ENCODE data around the gene APLNR. TPM values are rescaled to one million over a fixed set of nuclear protein-coding genes. Genes with fewer than 3 reads are reported as not detected.
A peak's percentile ranks its signal among the peaks of the same experiment; 100 is the strongest.

Gene APLNR
- total and polyA plus RNA-seq, 5 donors, result 2.2 to 26.4 (median 17.7) TPM

- Histone ChIP-seq H3K4me1 (ENCODE audit: control insufficient read depth, insufficient read depth, low read length) (peaks cover 12% of the 10 kb centered on the region), H3K27ac (ENCODE audit: low read length) (no peak overlapping the region), H3K4me3 (ENCODE audit: low read length) (no peak overlapping the region), H3K27me3 (ENCODE audit: control insufficient read depth, insufficient read depth) (no peaks in the 10 kb centered on the region), H3K9me3 (ENCODE audit: control insufficient read depth, low read length) (no peaks in the 10 kb centered on the region)
- intact Hi-C loops (cut with DNase I), result no loop called here
- WGBS, result 82% methylated on average over 2 of the region's 2 CpGs
- ATAC-seq (no peak), DNase-seq (no peak)
Measured at GRCh38 chr11:57197762-57198161, 39.3 kb downstream of the APLNR start.

GRCh38 chr11:57196596-57196995, 40.5 kb downstream of the APLNR start:
- intact Hi-C loops (cut with DNase I), result no loop called here

GRCh38 chr11:57192316-57192715, 44.7 kb downstream of the APLNR start:
- peaks cover 3% of the 10 kb centered on the region for H3K4me1 ChIP-seq (ENCODE audit: control insufficient read depth, insufficient read depth, low read length)
- no peaks in the 10 kb centered on the region for H3K27me3 ChIP-seq (ENCODE audit: control insufficient read depth, insufficient read depth)
- DNase-seq (no peak), ATAC-seq (no peak)
- H3K9me3 ChIP-seq (ENCODE audit: control insufficient read depth, low read length), result no peaks in the 10 kb centered on the region
- 58% methylated on average over 1 of the region's 1 CpG for WGBS
- intact Hi-C loops (cut with DNase I), result no loop called here
- H3K27ac ChIP-seq (ENCODE audit: low read length), result no peak overlapping the region
- no peak overlapping the region for H3K4me3 ChIP-seq (ENCODE audit: low read length)

More at GRCh38 chr11:57196596-57196995, 40.5 kb downstream of the APLNR start:
- Histone ChIP-seq H3K4me1 (ENCODE audit: control insufficient read depth, insufficient read depth, low read length) (peaks cover 8% of the 10 kb centered on the region), H3K9me3 (ENCODE audit: control insufficient read depth, low read length) (no peaks in the 10 kb centered on the region), H3K27ac (ENCODE audit: low read length) (no peak overlapping the region), H3K27me3 (ENCODE audit: control insufficient read depth, insufficient read depth) (no peaks in the 10 kb centered on the region), H3K4me3 (ENCODE audit: low read length) (no peak overlapping the region)
- ATAC-seq (no peak), DNase-seq (no peak)
- 48% methylated on average over 6 of the region's 6 CpGs for WGBS

GRCh38 chr11:57191311-57192219, 45.5 kb downstream of the APLNR start:
- no peak overlapping the region for H3K27ac ChIP-seq (ENCODE audit: low read length)
- peak in 1 of 2 donors; percentile 36 for ATAC-seq
- no peaks in the 10 kb centered on the region for H3K27me3 ChIP-seq (ENCODE audit: control insufficient read depth, insufficient read depth)
- no peaks in the 10 kb centered on the region for H3K9me3 ChIP-seq (ENCODE audit: control insufficient read depth, low read length)
- no peak for DNase-seq
- no peak overlapping the region for H3K4me3 ChIP-seq (ENCODE audit: low read length)
- H3K4me1 ChIP-seq (ENCODE audit: control insufficient read depth, insufficient read depth, low read length), result peaks cover 3% of the 10 kb centered on the region
- intact Hi-C loops (cut with DNase I), result no loop called here
- WGBS, result 64% methylated on average over 9 of the region's 9 CpGs

GRCh38 chr11:57190548-57190947, 46.5 kb downstream of the APLNR start:
- no peak overlapping the region for H3K4me3 ChIP-seq (ENCODE audit: low read length)
- H3K4me1 ChIP-seq (ENCODE audit: control insufficient read depth, insufficient read depth, low read length), result peaks cover 3% of the 10 kb centered on the region
- no peak for DNase-seq
- H3K9me3 ChIP-seq (ENCODE audit: control insufficient read depth, low read length), result no peaks in the 10 kb centered on the region
- intact Hi-C loops (cut with DNase I), result no loop called here
- no peak for ATAC-seq
- WGBS, result 98% methylated on average over 4 of the region's 4 CpGs
- no peak overlapping the region for H3K27ac ChIP-seq (ENCODE audit: low read length)
- no peaks in the 10 kb centered on the region for H3K27me3 ChIP-seq (ENCODE audit: control insufficient read depth, insufficient read depth)

Other genes starting within 250 kb of the APLNR start
- gene OR5AK2, start 248.3 kb downstream of the APLNR start, total RNA-seq, result not detected
- gene OR5AK2, start 248.3 kb downstream of the APLNR start, polyA plus RNA-seq, result not detected
- under 1 TPM in 3 of 4 donors, not detected in 1; 0.08 to 0.09 (median 0.09) TPM for gene LRRC55, start 55.3 kb downstream of the APLNR start, total RNA-seq
- 0.02 TPM for gene LRRC55, start 55.3 kb downstream of the APLNR start, polyA plus RNA-seq
- gene TNKS1BP1, start 87.7 kb upstream of the APLNR start, total RNA-seq, result 10 to 100 TPM; 45.8 to 77.1 (median 55.3) TPM
- 52.0 TPM for gene TNKS1BP1, start 87.7 kb upstream of the APLNR start, polyA plus RNA-seq
- 10 to 100 TPM; 43.1 to 46.6 (median 43.4) TPM for gene SSRP1, start 98.6 kb upstream of the APLNR start, total RNA-seq
- gene SSRP1, start 98.6 kb upstream of the APLNR start, polyA plus RNA-seq, result 35.0 TPM
- gene P2RX3, start 101.1 kb upstream of the APLNR start, total RNA-seq, result not detected
- gene P2RX3, start 101.1 kb upstream of the APLNR start, polyA plus RNA-seq, result 0.20 TPM
- gene PRG3, start 143.9 kb upstream of the APLNR start, total RNA-seq, result not detected
- not detected for gene PRG3, start 143.9 kb upstream of the APLNR start, polyA plus RNA-seq
- under 1 TPM in 1 of 4 donors, not detected in 3; 0.23 TPM for gene PRG2, start 153.4 kb upstream of the APLNR start, total RNA-seq
- 0.16 TPM for gene PRG2, start 153.4 kb upstream of the APLNR start, polyA plus RNA-seq
- 10 to 100 TPM; 24.1 to 37.0 (median 30.7) TPM for gene SLC43A3, start 189.9 kb upstream of the APLNR start, total RNA-seq
- gene SLC43A3, start 189.9 kb upstream of the APLNR start, polyA plus RNA-seq, result 20.7 TPM
- 1 to 10 TPM in 1 of 4 donors, under 1 TPM in 3; 0.65 to 1.4 (median 0.79) TPM for gene RTN4RL2, start 223.3 kb upstream of the APLNR start, total RNA-seq
- gene RTN4RL2, start 223.3 kb upstream of the APLNR start, polyA plus RNA-seq, result 0.97 TPM